Type B pancreatic cell (in vitro differentiated cells): ENCODE data around the gene SLC13A2. TPM values are rescaled to one million over a fixed set of nuclear protein-coding genes. Genes with fewer than 3 reads are reported as not detected.

ENCODE experiments used
- DNase-seq: peaks from one replicate; pipeline ENCODE4 v3.0.0; 2021; ENCODE audit warnings: mixed read lengths; ENCODE audit not compliant: unreplicated experiment; ENCODE audit errors: extremely low spot score
- H3K27ac Mint-ChIP-seq: 2 replicates; pipeline ENCODE4 v1.8.0; 2021; ENCODE audit warnings: mild to moderate bottlenecking, mixed read lengths
- H3K27me3 Mint-ChIP-seq: 2 replicates; pipeline ENCODE4 v1.8.0; 2021; ENCODE audit warnings: mixed read lengths
- H3K36me3 Mint-ChIP-seq: 2 replicates; pipeline ENCODE4 v1.8.0; 2021; ENCODE audit warnings: mixed read lengths
- H3K4me1 Mint-ChIP-seq: one replicate; pipeline ENCODE4 v1.8.0; 2021; ENCODE audit warnings: mixed read lengths; ENCODE audit not compliant: unreplicated experiment
- H3K4me3 Mint-ChIP-seq: 2 replicates; pipeline ENCODE4 v1.8.0; 2021; ENCODE audit warnings: mild to moderate bottlenecking, mixed read lengths
- H3K9me3 Mint-ChIP-seq: 2 replicates; pipeline ENCODE4 v1.8.0; 2021; ENCODE audit warnings: mixed read lengths
- total RNA-seq: library from RNA; stranded (reverse); gene quantifications from 2 replicates; pipeline ENCODE4 v1.2.1, GENCODE V29; 2021; ENCODE audit warnings: low replicate concordance
- TF ChIP-seq, protein P1 (sequence below): fragments of 200-600 bp; sonication (generic); conservative IDR thresholded peaks from 2 replicates; pipeline ENCODE4 v1.5.0; 2021; ENCODE audit warnings: antibody characterized with exemption, mild to moderate bottlenecking

SLC13A2 gene
- total RNA-seq, 1 donor from 2014 or later, result 1.2 TPM

DNA sequence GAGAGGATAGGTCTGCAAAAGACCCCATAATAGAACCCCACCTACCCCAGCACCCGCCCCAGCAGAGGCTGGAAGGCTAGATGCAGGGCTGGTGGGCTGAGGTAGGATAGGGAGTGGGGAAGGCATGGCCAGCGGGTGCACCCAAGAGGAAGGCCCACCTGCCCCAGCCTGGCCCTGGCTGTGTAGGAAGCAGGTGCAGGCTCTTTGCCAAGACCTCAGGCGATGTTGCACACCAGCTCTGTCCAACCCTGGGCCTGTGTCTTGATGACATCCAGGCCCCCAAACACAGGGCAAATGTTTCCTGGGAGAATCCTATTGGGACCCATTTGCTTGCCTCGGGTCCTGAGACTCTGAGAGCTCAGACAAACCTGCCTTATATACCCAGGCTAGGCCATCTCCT is 66.8 kb downstream of the SLC13A2 start:
- no peak for DNase-seq
- Mint-ChIP-seq H3K36me3 (no peaks in the 10 kb centered on the region), H3K4me3 (no peak overlapping the region), H3K4me1 (peaks cover 4% of the 10 kb centered on the region), H3K9me3 (no peaks in the 10 kb centered on the region), H3K27ac (no peak overlapping the region), H3K27me3 (no peaks in the 10 kb centered on the region)
- TF ChIP-seq, protein P1, sequence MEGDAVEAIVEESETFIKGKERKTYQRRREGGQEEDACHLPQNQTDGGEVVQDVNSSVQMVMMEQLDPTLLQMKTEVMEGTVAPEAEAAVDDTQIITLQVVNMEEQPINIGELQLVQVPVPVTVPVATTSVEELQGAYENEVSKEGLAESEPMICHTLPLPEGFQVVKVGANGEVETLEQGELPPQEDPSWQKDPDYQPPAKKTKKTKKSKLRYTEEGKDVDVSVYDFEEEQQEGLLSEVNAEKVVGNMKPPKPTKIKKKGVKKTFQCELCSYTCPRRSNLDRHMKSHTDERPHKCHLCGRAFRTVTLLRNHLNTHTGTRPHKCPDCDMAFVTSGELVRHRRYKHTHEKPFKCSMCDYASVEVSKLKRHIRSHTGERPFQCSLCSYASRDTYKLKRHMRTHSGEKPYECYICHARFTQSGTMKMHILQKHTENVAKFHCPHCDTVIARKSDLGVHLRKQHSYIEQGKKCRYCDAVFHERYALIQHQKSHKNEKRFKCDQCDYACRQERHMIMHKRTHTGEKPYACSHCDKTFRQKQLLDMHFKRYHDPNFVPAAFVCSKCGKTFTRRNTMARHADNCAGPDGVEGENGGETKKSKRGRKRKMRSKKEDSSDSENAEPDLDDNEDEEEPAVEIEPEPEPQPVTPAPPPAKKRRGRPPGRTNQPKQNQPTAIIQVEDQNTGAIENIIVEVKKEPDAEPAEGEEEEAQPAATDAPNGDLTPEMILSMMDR, result no peak

DNA sequence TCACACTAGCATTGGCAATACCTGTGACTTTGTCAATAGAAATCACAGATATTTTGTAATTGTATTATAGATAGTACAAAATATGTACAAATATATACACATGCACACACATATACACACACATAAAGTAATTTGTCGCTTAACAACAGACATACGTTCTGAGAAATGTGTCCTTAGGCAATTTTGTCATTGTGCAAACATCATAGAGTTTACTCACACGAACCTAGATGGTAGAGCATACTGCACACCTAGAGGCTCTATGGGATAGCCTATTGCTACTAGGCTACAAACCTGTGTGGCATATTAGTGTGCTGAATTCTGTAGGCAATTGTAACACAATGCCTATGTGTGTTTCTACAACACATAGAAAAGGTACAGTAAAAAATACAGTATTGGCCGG is 68.0 kb downstream of the SLC13A2 start:
- Mint-ChIP-seq H3K4me1 (peaks cover 4% of the 10 kb centered on the region), H3K4me3 (no peak overlapping the region), H3K9me3 (no peaks in the 10 kb centered on the region), H3K27me3 (no peaks in the 10 kb centered on the region), H3K27ac (no peak overlapping the region), H3K36me3 (no peaks in the 10 kb centered on the region)
- TF ChIP-seq, protein P1, result no peak
- DNase-seq, result no peak

DNA sequence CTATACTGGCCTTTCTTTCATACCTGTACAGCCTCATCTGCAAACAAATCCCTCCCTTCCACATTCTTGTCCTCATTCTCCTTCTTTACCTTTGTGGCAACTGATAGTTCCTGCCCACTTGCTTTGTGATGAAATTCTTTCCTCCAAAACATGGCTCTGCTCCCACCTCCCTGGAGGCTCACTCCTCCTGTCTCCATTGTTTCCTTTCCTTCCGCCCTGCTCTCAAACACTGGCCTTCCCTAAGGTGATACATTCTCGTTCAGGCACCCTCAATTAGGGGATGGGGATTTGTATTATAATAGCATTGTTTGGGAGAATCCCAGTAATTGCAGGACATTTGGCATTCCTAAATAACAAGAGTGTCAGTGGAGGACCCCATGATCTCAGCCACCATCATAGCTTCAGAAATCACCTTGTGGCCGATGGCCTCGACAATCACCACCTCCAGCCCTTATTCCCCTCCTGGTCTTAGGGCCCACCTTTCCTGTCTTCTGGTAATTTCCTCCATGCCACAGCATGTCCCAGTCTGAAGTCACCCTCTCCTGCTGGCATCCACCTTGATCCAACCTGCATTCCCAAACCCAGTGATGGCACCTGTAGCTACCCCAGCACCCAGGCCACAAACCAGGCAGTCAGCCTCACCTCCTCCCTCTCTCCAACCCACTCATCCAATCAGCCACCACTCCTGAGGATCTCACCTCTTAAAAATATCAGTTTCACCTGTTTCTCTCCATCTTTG is 71.1 kb downstream of the SLC13A2 start:
- H3K27me3 Mint-ChIP-seq, result no peaks in the 10 kb centered on the region
- no peak overlapping the region for H3K27ac Mint-ChIP-seq
- no peaks in the 10 kb centered on the region for H3K9me3 Mint-ChIP-seq
- peaks cover 9% of the 10 kb centered on the region for H3K4me1 Mint-ChIP-seq
- no peak overlapping the region for H3K4me3 Mint-ChIP-seq
- no peak for DNase-seq
- TF ChIP-seq, protein P1, result no peak
- H3K36me3 Mint-ChIP-seq, result no peaks in the 10 kb centered on the region

DNA sequence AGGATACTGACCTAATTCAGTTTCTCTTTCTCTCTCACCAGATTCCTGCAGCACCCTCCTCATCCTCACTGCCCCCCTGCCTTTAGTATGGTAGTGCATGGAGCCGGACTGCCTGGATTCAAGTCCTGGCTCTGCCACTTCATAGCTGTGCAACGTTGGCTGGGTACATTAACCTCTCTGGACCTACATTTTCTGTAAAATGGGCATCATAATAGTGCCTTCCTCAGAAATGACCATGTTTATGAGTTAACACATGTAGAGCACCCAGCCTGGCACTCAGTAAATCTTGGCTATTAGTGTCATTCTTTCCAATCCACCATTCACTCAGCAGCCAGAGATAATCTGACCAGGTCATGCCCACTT is 71.7 kb downstream of the SLC13A2 start:
- no peaks in the 10 kb centered on the region for H3K36me3 Mint-ChIP-seq
- H3K27me3 Mint-ChIP-seq, result no peaks in the 10 kb centered on the region
- DNase-seq, result no peak
- TF ChIP-seq, protein P1, result no peak
- H3K4me1 Mint-ChIP-seq, result peaks cover 12% of the 10 kb centered on the region
- H3K27ac Mint-ChIP-seq, result no peak overlapping the region
- H3K4me3 Mint-ChIP-seq, result no peak overlapping the region
- H3K9me3 Mint-ChIP-seq, result no peaks in the 10 kb centered on the region

DNA sequence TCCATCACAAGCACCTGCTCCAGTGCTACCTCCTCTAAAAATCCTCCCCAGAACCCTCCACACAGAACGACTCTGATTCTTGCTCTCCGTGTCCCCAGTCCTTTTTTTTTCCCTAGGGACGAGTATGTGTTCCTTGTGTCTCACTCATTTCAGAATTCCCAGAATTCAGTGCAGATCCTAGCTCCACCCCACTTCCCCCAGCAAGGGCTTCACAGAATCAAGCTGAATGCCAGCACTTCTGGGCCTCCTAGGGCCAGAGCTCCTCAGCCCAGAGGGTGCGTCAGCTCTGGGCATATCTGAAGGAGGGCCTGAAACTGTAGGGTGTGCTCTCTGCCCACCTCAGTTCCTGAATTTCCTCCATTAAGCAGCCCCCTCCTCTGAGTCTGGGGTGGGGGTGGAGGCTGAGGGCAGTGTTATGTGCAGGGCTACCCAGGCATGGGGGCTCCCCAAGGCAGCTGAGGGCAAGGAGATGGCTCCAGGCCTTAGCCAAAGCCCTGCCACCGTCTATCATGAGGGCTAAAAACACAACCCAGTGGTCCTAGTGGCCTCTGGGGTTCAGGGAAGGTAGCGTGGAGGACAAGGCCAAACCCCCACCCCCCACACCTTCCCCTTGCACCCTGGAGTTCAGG is 72.5 kb downstream of the SLC13A2 start:
- DNase-seq, result no peak
- Mint-ChIP-seq H3K27ac (no peak overlapping the region), H3K4me1 (peaks cover 16% of the 10 kb centered on the region), H3K4me3 (no peak overlapping the region), H3K9me3 (no peaks in the 10 kb centered on the region), H3K36me3 (no peaks in the 10 kb centered on the region), H3K27me3 (no peaks in the 10 kb centered on the region)
- TF ChIP-seq, protein P1, result no peak
